Endometrium (tissue), 2 donors: ENCODE data around the gene AKAP6.

ENCODE experiments used
- FAIRE-seq: peaks from 2 replicates; lab custom pipeline; 2012; peaks lifted over from hg19 to GRCh38; lab: Jason Lieb, UNC
- donor health status: control.
- donor health status: control.

The AKAP6 gene

GRCh38 chr14:32478050-32478449, 149.0 kb downstream of the AKAP6 start:
- no peak for FAIRE-seq

GRCh38 chr14:32480337-32480736, 151.2 kb downstream of the AKAP6 start:
- no peak for FAIRE-seq

DNA sequence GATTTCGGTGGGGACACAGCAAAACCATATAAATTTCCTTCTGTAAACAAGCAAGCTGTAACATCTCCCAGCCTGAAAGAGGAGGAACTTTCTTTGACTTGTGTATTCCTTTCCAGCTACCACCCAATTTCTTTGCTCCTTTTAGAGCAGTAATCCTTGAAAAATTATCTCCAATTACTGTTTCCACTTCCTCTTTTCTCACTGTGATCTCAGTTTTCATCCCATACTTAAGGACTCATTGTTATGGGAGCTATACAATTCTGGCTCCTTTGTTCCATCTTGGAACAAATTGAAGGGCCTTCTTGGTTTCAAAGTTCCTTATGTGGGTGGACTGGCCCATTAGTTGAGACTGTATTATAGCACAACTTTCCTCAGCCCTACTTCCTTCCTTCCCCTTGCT, 152.6 kb downstream of the AKAP6 start:
- FAIRE-seq: no peak

GRCh38 chr14:32491416-32492016, 162.4 kb downstream of the AKAP6 start:
- no peak for FAIRE-seq

DNA sequence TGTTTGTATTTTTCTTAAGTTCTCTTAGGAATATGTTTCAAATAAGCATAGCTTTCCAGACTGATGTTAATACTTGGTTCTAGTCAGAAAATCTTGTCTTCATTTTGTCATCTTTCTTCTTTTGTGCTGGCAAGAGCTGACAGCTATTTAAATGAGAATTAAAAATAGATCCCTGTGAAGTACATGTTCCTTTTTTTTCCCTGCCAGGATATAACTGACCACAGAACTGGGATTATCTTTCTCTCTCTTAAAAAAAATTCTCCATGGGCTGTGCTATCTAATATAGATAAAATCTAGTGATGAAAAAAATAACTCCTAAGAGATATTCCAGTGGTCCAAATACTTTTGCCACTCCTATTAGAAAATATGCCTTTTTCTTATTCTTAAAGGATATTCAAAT, 163.4 kb downstream of the AKAP6 start:
- FAIRE-seq: no peak

DNA sequence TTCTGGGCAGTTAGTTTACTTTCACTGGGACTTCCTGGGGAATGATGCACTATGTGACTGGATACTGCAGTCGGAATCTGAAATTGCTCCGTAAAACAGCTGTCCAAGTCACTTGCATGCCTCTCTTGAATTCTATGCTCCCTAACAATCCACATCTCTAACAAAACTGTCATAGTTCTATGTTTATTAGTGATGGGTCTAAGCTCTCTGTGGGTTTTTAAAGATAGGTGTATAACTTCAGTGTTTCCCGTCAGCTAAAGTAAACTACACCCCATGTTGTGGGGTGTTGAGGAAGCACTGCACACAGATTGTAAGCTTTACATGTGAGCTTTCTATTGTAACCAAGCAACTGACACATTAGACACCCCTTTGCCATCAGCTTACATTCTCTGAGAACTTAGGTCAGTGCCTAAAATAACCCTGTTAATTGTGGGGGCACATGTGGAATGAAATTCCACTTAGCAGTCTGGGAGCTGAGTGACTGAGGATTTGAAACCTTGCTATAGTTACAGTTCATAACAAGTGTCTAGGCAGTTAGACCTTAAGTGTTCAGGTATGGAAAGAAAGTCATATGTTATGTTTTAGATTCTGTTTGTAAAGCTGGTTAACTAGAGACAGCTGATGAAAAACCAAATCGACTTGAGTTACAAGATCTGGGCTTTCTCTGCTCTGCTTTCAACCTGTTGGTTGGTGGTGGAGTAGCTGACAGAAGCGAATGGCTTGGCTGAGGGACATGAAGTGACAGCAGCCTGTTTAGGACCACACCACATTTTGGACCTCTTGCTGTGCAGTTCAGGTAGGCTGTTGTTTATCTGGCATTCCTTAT, 165.7 kb downstream of the AKAP6 start:
- no peak for FAIRE-seq

DNA sequence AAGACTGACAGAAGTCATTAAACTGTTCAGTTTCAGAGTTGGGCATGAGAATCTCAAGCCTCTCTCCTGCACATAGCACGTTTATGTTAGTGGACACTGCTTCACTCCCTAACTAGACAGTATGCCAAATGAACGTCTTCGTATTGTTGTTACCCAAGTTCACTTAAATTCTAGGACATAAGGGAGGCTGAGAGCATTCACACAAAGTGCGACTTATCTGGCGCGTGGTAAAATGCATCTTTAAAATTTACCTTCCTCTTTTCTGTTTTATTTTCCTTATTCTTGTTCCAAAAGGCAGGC, 166.3 kb downstream of the AKAP6 start:
- FAIRE-seq: no peak

DNA sequence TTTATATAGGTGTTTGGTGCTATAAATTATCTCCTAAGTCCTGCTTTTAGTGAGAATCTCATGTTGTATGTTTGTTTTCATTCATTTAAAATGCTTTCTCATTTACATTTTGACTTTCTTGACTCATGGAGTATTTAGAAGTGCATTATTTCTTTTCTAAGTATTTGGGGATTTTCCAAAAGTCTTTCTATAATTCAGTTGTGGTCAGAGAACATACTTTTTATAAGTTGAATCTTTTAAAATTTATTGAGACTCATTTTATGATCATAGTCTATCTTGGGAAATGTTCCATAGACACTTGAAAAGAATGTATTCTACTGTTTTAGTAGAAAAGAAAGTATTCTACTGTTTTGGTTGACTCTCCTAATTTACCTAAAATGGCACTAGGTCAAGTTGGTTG, 168.2 kb downstream of the AKAP6 start:
- no peak for FAIRE-seq

DNA sequence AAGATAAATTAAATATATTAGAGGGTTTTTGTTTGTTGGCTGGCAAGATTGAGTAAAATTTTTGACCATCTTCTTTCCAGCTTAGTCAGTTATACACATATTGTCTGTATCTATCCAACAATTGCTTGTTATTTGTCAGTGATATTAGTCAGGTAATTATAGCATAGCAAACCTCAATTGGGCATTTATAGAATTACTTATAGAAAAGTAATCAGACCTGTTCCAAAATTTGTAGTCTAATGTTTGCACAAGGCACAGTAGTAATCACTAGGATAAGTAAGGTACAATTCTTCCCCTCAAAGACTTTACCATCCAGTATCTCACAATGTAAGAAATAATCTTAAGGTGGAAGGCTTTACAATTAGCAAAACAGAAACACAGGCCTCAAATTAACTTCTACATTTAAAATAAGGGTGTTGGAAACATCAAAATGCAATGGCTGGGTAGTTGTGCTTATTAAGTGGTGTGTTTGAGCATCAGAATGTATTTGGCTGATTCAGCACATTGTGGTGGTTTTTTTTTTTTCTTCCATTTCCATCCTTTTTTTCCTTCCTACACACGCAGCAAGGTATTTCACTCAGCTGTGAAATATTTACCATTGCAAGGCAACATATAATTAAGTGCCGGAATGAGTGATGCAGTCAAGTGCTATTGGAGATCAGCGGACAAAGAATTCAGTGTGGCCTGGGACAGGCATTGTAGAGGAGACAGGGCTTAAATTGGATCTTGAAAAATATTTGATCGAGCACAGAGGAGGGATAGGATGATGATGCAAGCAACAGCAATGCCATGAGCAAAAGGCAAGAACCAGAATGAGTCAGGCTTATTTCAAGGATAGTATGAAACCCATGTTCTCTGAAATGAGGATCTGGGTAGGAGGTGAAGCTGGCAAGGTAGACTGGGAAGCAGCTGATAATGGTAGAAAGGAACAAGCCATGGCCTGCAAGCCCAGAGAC, 178.2 kb downstream of the AKAP6 start:
- FAIRE-seq: no peak

- no peak for FAIRE-seq
Observed at GRCh38 chr14:32508281-32508680, 179.2 kb downstream of the AKAP6 start.

GRCh38 chr14:32509632-32510187, 180.6 kb downstream of the AKAP6 start:
- no peak for FAIRE-seq

GRCh38 chr14:32510815-32511214, 181.7 kb downstream of the AKAP6 start:
- no peak for FAIRE-seq

GRCh38 chr14:32512348-32512747, 183.2 kb downstream of the AKAP6 start:
- FAIRE-seq: no peak

DNA sequence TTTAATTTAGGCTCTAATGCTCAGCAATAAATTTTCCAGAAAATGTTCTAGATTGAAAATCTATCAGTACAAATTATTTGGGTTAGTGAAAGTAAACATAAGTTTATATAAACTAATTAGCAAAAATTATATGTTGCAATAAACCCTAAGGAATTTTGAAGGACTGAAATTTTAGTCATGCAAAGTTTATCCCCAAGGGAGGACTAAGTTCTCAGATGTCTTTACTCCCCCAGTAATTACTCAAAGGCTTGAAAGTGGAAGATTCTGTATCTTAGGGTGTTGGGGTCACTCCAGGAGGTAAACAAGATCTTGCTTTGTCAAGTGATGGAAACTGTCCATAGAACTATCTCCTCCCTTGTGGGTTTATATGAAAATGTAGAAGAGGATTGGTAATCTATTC, 183.7 kb downstream of the AKAP6 start:
- no peak for FAIRE-seq

DNA sequence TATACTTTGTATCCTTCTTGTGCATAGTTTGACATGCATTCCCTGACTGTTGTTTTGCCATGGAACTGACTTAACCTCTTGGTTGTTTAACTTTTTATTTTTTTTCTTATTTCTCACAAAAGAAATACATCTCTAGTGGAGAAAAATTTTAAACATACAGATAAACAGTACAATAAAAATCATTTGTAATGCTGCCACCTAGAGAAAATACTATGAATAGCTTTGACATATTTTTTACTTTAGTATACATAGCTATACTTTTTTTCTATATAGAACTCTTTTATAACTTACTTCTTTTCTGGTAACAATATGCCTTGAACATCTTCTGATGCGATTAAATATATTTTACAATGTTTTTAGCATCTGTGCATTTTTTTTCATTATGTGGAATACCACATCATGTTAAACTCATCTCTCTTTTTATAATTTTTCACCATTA, 184.5 kb downstream of the AKAP6 start:
- FAIRE-seq: peak; percentile 92

DNA sequence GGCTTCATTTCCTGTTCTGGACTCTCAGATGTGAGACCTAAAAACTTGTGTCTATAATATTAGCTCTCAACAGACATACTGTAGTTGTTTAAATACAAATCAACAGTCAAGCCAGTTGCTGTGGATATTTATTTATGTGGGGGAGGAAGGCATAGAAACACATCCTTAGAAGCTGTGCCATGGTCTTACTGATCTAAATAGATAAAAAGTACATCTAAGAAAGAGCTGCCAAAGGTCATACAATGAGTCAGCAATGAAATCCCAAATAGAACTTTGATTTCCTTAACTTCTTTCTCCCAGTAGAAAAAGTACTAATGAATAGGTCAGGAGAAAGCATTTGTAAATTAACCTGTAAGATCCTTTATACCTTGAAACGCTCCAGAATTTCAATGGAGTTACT, 185.1 kb downstream of the AKAP6 start:
- FAIRE-seq: no peak

DNA sequence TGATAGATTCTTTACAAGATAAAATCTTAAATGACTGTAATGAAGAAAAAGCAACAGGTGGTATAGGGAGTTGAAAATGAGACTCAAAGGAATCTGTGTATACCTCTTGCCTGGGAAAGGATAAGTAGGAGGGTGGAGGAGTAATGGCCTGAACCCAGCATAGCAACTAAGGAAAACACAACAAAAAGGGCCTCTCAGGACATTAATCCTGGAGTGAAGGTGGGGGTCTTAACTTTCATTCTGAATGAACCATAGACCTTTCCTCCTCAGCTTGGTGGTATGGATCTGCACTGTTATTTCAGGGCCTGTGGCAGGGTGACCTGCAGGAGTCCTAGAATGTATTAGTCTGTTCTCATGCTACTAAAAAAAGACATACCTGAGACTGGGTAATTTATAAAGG, 185.6 kb downstream of the AKAP6 start:
- FAIRE-seq: no peak

DNA sequence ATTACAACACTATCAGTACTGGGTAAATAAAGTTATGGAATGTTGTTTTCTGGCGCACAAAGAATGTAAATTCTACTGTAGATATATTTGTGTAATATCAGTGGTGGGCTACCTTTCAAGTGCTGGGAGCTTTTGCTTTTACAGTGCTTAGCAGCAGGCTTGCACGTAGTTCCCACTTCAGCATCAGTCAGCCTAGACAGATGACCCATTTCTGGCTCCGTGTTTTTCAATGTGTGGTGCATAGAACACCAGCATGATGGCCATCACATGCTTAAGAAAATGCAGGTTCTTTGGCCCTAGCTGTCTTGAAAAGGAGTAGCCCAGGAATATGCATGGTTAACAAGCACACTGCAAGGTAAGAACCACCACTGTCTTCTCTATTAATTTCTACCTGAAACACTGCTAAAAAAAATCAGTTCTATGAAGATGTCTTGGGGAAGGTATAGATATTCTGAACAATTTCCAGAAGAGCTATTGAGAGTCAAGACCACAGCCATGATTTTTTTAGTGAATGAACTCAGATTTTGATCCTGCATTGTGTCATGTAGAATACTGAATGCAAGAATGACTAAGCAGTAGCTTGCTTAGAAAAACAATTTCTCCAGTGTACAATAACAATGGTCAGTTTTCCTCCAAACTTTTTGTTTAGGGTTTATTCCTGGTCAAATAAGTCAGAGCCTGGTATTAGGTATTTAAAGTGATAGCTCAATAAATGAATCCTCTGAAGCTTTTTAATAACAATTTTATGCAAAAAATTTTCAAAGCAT, 195.7 kb downstream of the AKAP6 start:
- FAIRE-seq: no peak

- no peak for FAIRE-seq
Observed at GRCh38 chr14:32525591-32525990, 196.5 kb downstream of the AKAP6 start.

DNA sequence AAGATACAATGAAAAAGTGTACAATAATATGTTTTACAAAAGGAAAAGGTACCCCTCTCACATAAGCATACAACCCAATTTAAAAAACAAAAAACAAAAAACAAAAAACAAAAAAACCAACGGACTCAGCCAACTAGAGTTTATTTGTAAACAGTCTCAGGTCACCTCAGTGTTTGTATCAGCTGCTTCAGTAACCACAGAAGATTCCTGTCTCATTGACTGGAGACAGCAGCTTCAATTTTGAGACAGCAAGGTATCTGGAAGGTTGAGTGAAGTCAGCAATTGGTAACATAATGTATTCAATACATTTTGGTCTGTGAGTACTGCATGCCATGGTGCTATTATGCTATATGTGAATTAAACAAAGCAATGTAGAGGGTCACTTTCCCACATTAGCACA, 201.7 kb downstream of the AKAP6 start:
- no peak for FAIRE-seq

GRCh38 chr14:32531942-32532515, 202.9 kb downstream of the AKAP6 start:
- no peak for FAIRE-seq
